DMS 273 (cell line): ENCODE measurements around the gene ALG11.
A peak's percentile ranks its signal among the peaks of the same experiment; 100 is the strongest.
"Not testable (repeated sequence)": the region's sequence is repeated elsewhere in the genome, so short reads cannot be mapped to it uniquely, and the experiment has no call there.

Experiments used
- DNase-seq: peaks from one replicate; lab custom pipeline; 2025; ENCODE audit not compliant: unreplicated experiment; lab: John Stamatoyannopoulos, UW

Gene ALG11

GRCh38 chr13:52011632-52012511, at the start of gene ALG11:
ALG11 (plus strand) TSS chr13:52012398; CDS start chr13:52012419, 21 bp downstream.
- peak; percentile 98 for DNase-seq

- no peak for DNase-seq
Measured at GRCh38 chr13:51966186-51966585, 46.0 kb upstream of the ALG11 start.

- no peak for DNase-seq
Measured at GRCh38 chr13:51967482-51968446, 44.4 kb upstream of the ALG11 start.

GRCh38 chr13:51970349-51970748, 41.8 kb upstream of the ALG11 start:
- peak; percentile 6 for DNase-seq

GRCh38 chr13:51971520-51972426, 40.4 kb upstream of the ALG11 start:
- DNase-seq = no peak

GRCh38 chr13:51974482-51974881, 37.7 kb upstream of the ALG11 start:
- no peak for DNase-seq

GRCh38 chr13:51976423-51976822, 35.8 kb upstream of the ALG11 start:
- no peak for DNase-seq

- DNase-seq = no peak
Measured at GRCh38 chr13:51976890-51977289, 35.3 kb upstream of the ALG11 start.

- no peak for DNase-seq
Measured at GRCh38 chr13:51977625-51978024, 34.6 kb upstream of the ALG11 start.

GRCh38 chr13:51978796-51979556, 33.2 kb upstream of the ALG11 start:
- DNase-seq = no peak

GRCh38 chr13:51980908-51981307, 31.3 kb upstream of the ALG11 start:
- DNase-seq = no peak

- DNase-seq = no peak
Measured at GRCh38 chr13:51981355-51981754, 30.8 kb upstream of the ALG11 start.

GRCh38 chr13:51983292-51983691, 28.9 kb upstream of the ALG11 start:
- not testable (repeated sequence) for DNase-seq

- DNase-seq = not testable (repeated sequence)
Measured at GRCh38 chr13:51984904-51985303, 27.3 kb upstream of the ALG11 start.

GRCh38 chr13:51988988-51989618, 23.1 kb upstream of the ALG11 start:
- DNase-seq = no peak

- no peak for DNase-seq
Measured at GRCh38 chr13:51993713-51994112, 18.5 kb upstream of the ALG11 start.

- DNase-seq = peak; percentile 52
Measured at GRCh38 chr13:51995677-51996551, 16.3 kb upstream of the ALG11 start.

GRCh38 chr13:51996641-51997040, 15.6 kb upstream of the ALG11 start:
- DNase-seq = no peak
